ENCODE data around the gene CASD1. TPM values are rescaled to one million over a fixed set of nuclear protein-coding genes. Genes with fewer than 3 reads are reported as not detected.

Gene CASD1
- total and polyA plus RNA-seq, 2 experiments from 2014 or later, result 5.9 to 11.1 TPM

DNA sequence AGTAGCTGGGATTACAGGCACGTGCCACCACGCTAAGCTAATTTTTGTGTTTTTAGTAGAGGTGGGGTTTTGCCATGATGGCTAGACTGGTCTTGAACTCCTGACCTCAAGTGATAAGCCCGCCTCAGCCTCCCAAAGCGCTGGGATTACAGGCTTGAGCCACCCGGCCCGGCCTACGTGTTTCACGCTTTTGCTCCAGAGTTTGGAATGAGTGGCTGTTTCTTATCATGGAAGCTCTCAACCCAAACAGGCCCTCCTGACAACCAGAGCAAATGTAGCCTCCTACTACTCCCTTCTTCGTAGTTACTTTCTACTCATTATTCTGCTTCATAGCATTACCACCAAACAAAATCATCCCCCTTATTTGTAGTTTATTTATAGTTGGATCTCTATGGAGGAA, 26.8 kb upstream of the CASD1 start:
- no peak overlapping the region for H3K27ac ChIP-seq
- H3K9me3 ChIP-seq (ENCODE audit: low read depth), result no peaks in the 10 kb centered on the region
- H3K9me2 ChIP-seq (ENCODE audit: insufficient read depth), result no peaks in the 10 kb centered on the region
- no peaks in the 10 kb centered on the region for H4K20me1 ChIP-seq (ENCODE audit: insufficient read depth)
- no peaks in the 10 kb centered on the region for H3F3A ChIP-seq (ENCODE audit: insufficient read depth)
- no peaks in the 10 kb centered on the region for H3K4me1 ChIP-seq (ENCODE audit: insufficient read depth)
- H2AFZ ChIP-seq, result no peak overlapping the region
- no peak for DNase-seq
- H3K79me2 ChIP-seq (ENCODE audit: insufficient read depth), result no peaks in the 10 kb centered on the region
- no peak for TF ChIP-seq EZH2 (IDR thresholded peaks at IDR 0.05; ENCODE audit: insufficient read depth, poor library complexity, severe bottlenecking)
- no peak for TF ChIP-seq EZH2phosphoT487 (IDR thresholded peaks at IDR 0.05; ENCODE audit: insufficient read depth, low read depth)
- no peak overlapping the region for H3K9ac ChIP-seq
- H3K4me2 ChIP-seq (ENCODE audit: unreplicated experiment), result no peak overlapping the region
- no peaks in the 10 kb centered on the region for H3K36me3 ChIP-seq (ENCODE audit: low read depth)
- peaks cover 18% of the 10 kb centered on the region; the same call in 1 of the 2 replicates for H3K27me3 ChIP-seq (replicated peaks; ENCODE audit: insufficient read depth)
- H3K4me3 ChIP-seq, result no peak overlapping the region
- 69 to 79% methylated on average over 9 of the region's 9 CpGs for WGBS, 2 experiments (ENCODE audit: low coverage in 1 of 2, low lambda C conversion rate in 2 of 2, missing lambda C conversion rate in 2 of 2)
- in situ Hi-C loops (cut with MboI), result no loop called here

DNA sequence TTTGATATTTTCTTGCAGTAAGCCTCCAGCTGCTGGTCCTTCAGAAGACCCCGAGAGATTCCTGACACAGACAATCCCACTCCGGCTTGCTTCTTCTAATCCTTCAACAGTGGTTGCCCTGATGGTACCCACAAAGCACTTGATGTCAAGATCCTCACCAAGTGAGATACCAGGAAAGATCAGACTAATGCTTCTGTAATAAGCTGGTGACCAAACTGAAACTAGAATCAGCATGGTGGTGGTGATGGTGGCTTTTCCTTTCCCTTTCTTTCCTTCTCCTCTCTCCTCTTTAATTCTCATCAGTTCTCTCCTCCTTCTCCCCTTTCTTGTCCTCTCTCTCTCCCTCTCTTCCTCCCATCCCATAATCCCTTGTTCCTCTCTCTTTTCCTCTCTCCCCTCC, 25.8 kb upstream of the CASD1 start:
- Histone ChIP-seq H3K9ac (no peak overlapping the region), H2AFZ (no peak overlapping the region), H3K4me3 (no peak overlapping the region), H3F3A (ENCODE audit: insufficient read depth) (no peaks in the 10 kb centered on the region), H3K9me2 (ENCODE audit: insufficient read depth) (no peaks in the 10 kb centered on the region), H3K27ac (no peak overlapping the region), H3K9me3 (ENCODE audit: low read depth) (no peaks in the 10 kb centered on the region), H3K27me3 (replicated peaks; ENCODE audit: insufficient read depth) (peaks cover 8% of the 10 kb centered on the region; the same call in 1 of the 2 replicates), H3K79me2 (ENCODE audit: insufficient read depth) (no peaks in the 10 kb centered on the region), H3K4me1 (ENCODE audit: insufficient read depth) (no peaks in the 10 kb centered on the region), H3K4me2 (ENCODE audit: unreplicated experiment) (no peak overlapping the region), H3K36me3 (ENCODE audit: low read depth) (no peaks in the 10 kb centered on the region), H4K20me1 (ENCODE audit: insufficient read depth) (no peaks in the 10 kb centered on the region)
- TF ChIP-seq EZH2phosphoT487 (IDR thresholded peaks at IDR 0.05; ENCODE audit: insufficient read depth, low read depth) (no peak), EZH2 (IDR thresholded peaks at IDR 0.05; ENCODE audit: insufficient read depth, poor library complexity, severe bottlenecking) (no peak)
- in situ Hi-C loops (cut with MboI), result no loop called here
- DNase-seq, result no peak
- WGBS, 2 experiments (ENCODE audit: low coverage in 1 of 2, low lambda C conversion rate in 2 of 2, missing lambda C conversion rate in 2 of 2), result 61 to 68% methylated on average over 2 of the region's 2 CpGs

DNA sequence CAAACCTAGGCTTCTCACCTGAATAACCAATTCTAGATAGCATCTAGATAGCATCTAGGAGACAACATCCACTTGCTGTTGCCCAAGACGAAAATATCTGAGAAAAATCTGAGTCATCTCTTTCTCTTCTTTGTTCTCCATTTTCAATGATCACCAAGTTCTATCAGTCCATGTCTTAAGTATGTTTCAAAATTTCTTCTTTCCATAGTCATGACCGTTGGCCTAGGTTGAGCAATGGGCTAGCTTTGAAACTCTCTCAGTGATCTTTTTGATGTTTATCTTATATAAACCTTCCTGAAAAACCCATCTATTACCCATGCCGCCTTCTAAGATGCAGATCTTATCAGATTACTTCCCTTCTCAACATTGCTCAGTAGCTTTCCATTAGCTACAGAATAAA, 23.4 kb upstream of the CASD1 start:
- no peak for DNase-seq
- H3K9ac ChIP-seq, result no peak overlapping the region
- TF ChIP-seq EZH2phosphoT487 (IDR thresholded peaks at IDR 0.05; ENCODE audit: insufficient read depth, low read depth) (no peak), EZH2 (IDR thresholded peaks at IDR 0.05; ENCODE audit: insufficient read depth, poor library complexity, severe bottlenecking) (no peak)
- 74 to 77% methylated on average over 3 of the region's 3 CpGs for WGBS, 2 experiments (ENCODE audit: low coverage in 1 of 2, low lambda C conversion rate in 2 of 2, missing lambda C conversion rate in 2 of 2)
- H3K4me2 ChIP-seq (ENCODE audit: unreplicated experiment), result no peak overlapping the region
- H3K4me1 ChIP-seq (ENCODE audit: insufficient read depth), result no peaks in the 10 kb centered on the region
- no peaks in the 10 kb centered on the region for H3K27me3 ChIP-seq (replicated peaks; ENCODE audit: insufficient read depth)
- no peak overlapping the region for H2AFZ ChIP-seq
- H3F3A ChIP-seq (ENCODE audit: insufficient read depth), result no peaks in the 10 kb centered on the region
- no peaks in the 10 kb centered on the region for H4K20me1 ChIP-seq (ENCODE audit: insufficient read depth)
- in situ Hi-C loops (cut with MboI), result no loop called here
- H3K4me3 ChIP-seq, result no peak overlapping the region
- no peaks in the 10 kb centered on the region for H3K9me2 ChIP-seq (ENCODE audit: insufficient read depth)
- H3K27ac ChIP-seq, result no peak overlapping the region
- no peaks in the 10 kb centered on the region for H3K9me3 ChIP-seq (ENCODE audit: low read depth)
- H3K79me2 ChIP-seq (ENCODE audit: insufficient read depth), result no peaks in the 10 kb centered on the region
- H3K36me3 ChIP-seq (ENCODE audit: low read depth), result no peaks in the 10 kb centered on the region

DNA sequence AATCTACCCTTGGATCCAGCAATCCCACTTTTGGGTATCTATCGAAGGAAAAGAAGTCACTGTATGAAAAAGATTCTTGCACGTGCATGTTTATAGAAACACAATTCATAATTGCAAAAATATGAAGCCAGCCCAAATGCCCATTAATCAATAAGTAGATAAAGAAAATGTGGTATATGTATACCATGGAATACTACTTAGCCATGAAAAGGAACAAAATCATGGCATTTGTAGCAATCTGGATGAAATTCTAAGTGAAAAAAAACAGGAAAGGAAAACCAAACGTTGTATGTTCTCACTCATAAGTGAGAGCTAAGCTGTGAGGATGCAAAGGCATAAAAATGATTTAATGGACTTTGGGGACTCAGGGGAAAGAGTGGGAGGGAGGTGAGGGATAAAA, 18.2 kb upstream of the CASD1 start:
- H3K4me2 ChIP-seq (ENCODE audit: unreplicated experiment), result no peak overlapping the region
- no peaks in the 10 kb centered on the region for H3K9me2 ChIP-seq (ENCODE audit: insufficient read depth)
- H3K9ac ChIP-seq, result no peak overlapping the region
- H4K20me1 ChIP-seq (ENCODE audit: insufficient read depth), result no peaks in the 10 kb centered on the region
- H3F3A ChIP-seq (ENCODE audit: insufficient read depth), result no peaks in the 10 kb centered on the region
- H3K36me3 ChIP-seq (ENCODE audit: low read depth), result no peaks in the 10 kb centered on the region
- H3K27me3 ChIP-seq (replicated peaks; ENCODE audit: insufficient read depth), result no peaks in the 10 kb centered on the region
- no peak for DNase-seq
- no peaks in the 10 kb centered on the region for H3K4me1 ChIP-seq (ENCODE audit: insufficient read depth)
- H3K27ac ChIP-seq, result no peak overlapping the region
- no peak overlapping the region for H3K4me3 ChIP-seq
- no peaks in the 10 kb centered on the region for H3K79me2 ChIP-seq (ENCODE audit: insufficient read depth)
- no peak for TF ChIP-seq EZH2 (IDR thresholded peaks at IDR 0.05; ENCODE audit: insufficient read depth, poor library complexity, severe bottlenecking)
- no peaks in the 10 kb centered on the region for H3K9me3 ChIP-seq (ENCODE audit: low read depth)
- in situ Hi-C loops (cut with MboI), result no loop called here
- WGBS, 2 experiments (ENCODE audit: low coverage in 1 of 2, low lambda C conversion rate in 2 of 2, missing lambda C conversion rate in 2 of 2), result 41 to 44% methylated on average over 3 of the region's 3 CpGs
- no peak overlapping the region for H2AFZ ChIP-seq

DNA sequence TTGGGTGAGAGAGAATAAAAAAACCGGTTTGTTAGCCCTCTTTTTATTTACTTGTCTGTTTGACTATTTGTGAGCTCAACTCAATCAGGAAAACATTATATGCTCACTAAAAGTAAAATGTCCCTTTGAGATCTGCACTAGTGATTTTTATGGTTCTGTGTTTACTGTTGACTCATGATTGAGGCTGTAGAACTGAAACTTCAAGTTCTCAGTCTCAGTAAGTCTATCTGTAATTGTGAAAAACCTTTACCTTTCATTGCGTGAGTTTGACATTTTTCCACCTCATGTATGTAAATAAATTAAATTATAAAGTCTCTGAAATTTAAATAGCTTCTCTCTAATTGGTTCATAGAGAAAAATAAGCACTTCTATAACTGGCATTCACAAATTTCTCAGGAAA, 17.0 kb upstream of the CASD1 start:
- Histone ChIP-seq H2AFZ (no peak overlapping the region), H3K9ac (no peak overlapping the region), H3K27ac (no peak overlapping the region), H3K4me3 (no peak overlapping the region), H3K9me3 (ENCODE audit: low read depth) (no peaks in the 10 kb centered on the region), H3K9me2 (ENCODE audit: insufficient read depth) (no peaks in the 10 kb centered on the region), H3K27me3 (replicated peaks; ENCODE audit: insufficient read depth) (no peaks in the 10 kb centered on the region), H3K4me2 (ENCODE audit: unreplicated experiment) (no peak overlapping the region), H3K36me3 (ENCODE audit: low read depth) (no peaks in the 10 kb centered on the region), H3K4me1 (ENCODE audit: insufficient read depth) (no peaks in the 10 kb centered on the region), H3F3A (ENCODE audit: insufficient read depth) (no peaks in the 10 kb centered on the region), H4K20me1 (ENCODE audit: insufficient read depth) (no peaks in the 10 kb centered on the region), H3K79me2 (ENCODE audit: insufficient read depth) (no peaks in the 10 kb centered on the region)
- in situ Hi-C loops (cut with MboI), result no loop called here
- DNase-seq, result no peak
- WGBS, 2 experiments (ENCODE audit: low coverage in 1 of 2, low lambda C conversion rate in 2 of 2, missing lambda C conversion rate in 2 of 2), result 85 to 88% methylated on average over 2 of the region's 2 CpGs
- no peak for TF ChIP-seq EZH2phosphoT487 (IDR thresholded peaks at IDR 0.05; ENCODE audit: insufficient read depth, low read depth)
- TF ChIP-seq EZH2 (IDR thresholded peaks at IDR 0.05; ENCODE audit: insufficient read depth, poor library complexity, severe bottlenecking), result no peak
